ENCODE results near the gene CPNE5.

DNA sequence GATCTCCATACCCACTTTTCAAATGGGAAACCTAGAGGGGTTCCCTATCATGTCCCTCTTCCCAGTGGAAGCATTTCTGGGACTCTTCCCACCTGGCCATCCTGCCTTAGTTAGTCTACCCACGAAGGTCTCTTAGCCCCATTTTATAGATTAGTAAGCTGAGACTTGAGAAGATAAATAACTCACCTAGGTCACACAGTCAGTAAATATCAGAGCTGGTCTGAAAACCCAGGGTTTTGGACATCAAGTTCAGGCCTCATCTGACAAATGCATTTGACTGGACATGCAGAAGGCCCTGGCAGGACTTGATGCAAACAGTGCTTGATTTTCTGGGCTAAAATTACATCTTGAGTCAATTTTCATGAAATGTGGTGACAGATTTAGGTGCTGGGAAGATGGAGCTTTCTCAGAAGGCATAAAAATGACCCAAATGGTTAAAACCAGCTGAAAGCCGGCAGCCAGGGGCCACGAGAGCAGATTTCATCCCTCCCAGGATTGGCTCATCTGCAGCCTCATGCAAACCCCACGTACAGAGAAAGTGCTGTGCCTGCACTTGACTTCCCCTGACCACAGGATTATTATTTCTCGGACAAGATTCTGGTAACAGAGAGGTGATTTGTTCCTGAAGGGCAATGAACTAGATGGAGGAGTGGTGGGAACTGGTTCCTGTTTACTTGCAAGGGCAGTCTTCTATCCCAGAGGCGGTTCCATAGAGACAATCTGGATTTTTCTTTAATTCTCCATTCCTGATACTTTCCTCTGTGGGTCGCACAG, 23.1 kb downstream of the CPNE5 start:
- TF ChIP-seq CTCF (conservative IDR thresholded peaks at IDR 0.05; ENCODE audit: low read depth, low read length): no peak
- TF ChIP-seq EZH2 (IDR thresholded peaks at IDR 0.05; ENCODE audit: low read length, unreplicated experiment): no peak
- no peak for TF ChIP-seq EZH2phosphoT487 (IDR thresholded peaks at IDR 0.05; ENCODE audit: borderline replicate concordance, low read length)
